ENCODE data around the gene NRN1.

NRN1 gene

GRCh38 chr6:5999688-6000608 lies 6.8 kb downstream of the NRN1 start:
- no peaks in the 10 kb centered on the region for H3K9me3 ChIP-seq (ENCODE audit: control insufficient read depth, low read depth, low read length)
- H3K27ac ChIP-seq (ENCODE audit: low read length), result no peak overlapping the region
- peaks cover 27% of the 10 kb centered on the region for H3K4me1 ChIP-seq (ENCODE audit: control insufficient read depth, low read depth, low read length)
- H3K9ac ChIP-seq (ENCODE audit: low read length), result no peak overlapping the region
- H3K36me3 ChIP-seq (ENCODE audit: control insufficient read depth, low read depth, low read length), result no peaks in the 10 kb centered on the region
- peaks cover 100% of the 10 kb centered on the region for H3K27me3 ChIP-seq (ENCODE audit: control insufficient read depth, insufficient read depth, low read length)
- peak overlapping the region; percentile 41 for H3K4me3 ChIP-seq (ENCODE audit: low read length)

GRCh38 chr6:5998711-5999687 lies 7.7 kb downstream of the NRN1 start:
- Histone ChIP-seq H3K27ac (ENCODE audit: low read length) (no peak overlapping the region), H3K27me3 (ENCODE audit: control insufficient read depth, insufficient read depth, low read length) (peaks cover 100% of the 10 kb centered on the region), H3K36me3 (ENCODE audit: control insufficient read depth, low read depth, low read length) (no peaks in the 10 kb centered on the region), H3K4me1 (ENCODE audit: control insufficient read depth, low read depth, low read length) (peaks cover 28% of the 10 kb centered on the region), H3K9me3 (ENCODE audit: control insufficient read depth, low read depth, low read length) (no peaks in the 10 kb centered on the region), H3K9ac (ENCODE audit: low read length) (no peak overlapping the region), H3K4me3 (ENCODE audit: low read length) (peak overlapping the region; percentile 41)

- Histone ChIP-seq H3K9ac (ENCODE audit: low read length) (no peak overlapping the region), H3K27ac (ENCODE audit: low read length) (no peak overlapping the region), H3K27me3 (ENCODE audit: control insufficient read depth, insufficient read depth, low read length) (peaks cover 100% of the 10 kb centered on the region), H3K4me1 (ENCODE audit: control insufficient read depth, low read depth, low read length) (peaks cover 33% of the 10 kb centered on the region), H3K36me3 (ENCODE audit: control insufficient read depth, low read depth, low read length) (no peaks in the 10 kb centered on the region), H3K9me3 (ENCODE audit: control insufficient read depth, low read depth, low read length) (no peaks in the 10 kb centered on the region), H3K4me3 (ENCODE audit: low read length) (no peak overlapping the region)
These were observed 8.5 kb downstream of the NRN1 start for GRCh38 chr6:5998236-5998635.

- H3K9me3 ChIP-seq (ENCODE audit: control insufficient read depth, low read depth, low read length), result no peaks in the 10 kb centered on the region
- peaks cover 37% of the 10 kb centered on the region for H3K4me1 ChIP-seq (ENCODE audit: control insufficient read depth, low read depth, low read length)
- H3K36me3 ChIP-seq (ENCODE audit: control insufficient read depth, low read depth, low read length), result no peaks in the 10 kb centered on the region
- H3K27me3 ChIP-seq (ENCODE audit: control insufficient read depth, insufficient read depth, low read length), result peaks cover 100% of the 10 kb centered on the region
- H3K4me3 ChIP-seq (ENCODE audit: low read length), result peak overlapping the region; percentile 72
- H3K9ac ChIP-seq (ENCODE audit: low read length), result no peak overlapping the region
- H3K27ac ChIP-seq (ENCODE audit: low read length), result no peak overlapping the region
These were observed 9.2 kb downstream of the NRN1 start for GRCh38 chr6:5997420-5997987.

GRCh38 chr6:5996714-5997419 lies 9.9 kb downstream of the NRN1 start:
- Histone ChIP-seq H3K4me1 (ENCODE audit: control insufficient read depth, low read depth, low read length) (peaks cover 37% of the 10 kb centered on the region), H3K36me3 (ENCODE audit: control insufficient read depth, low read depth, low read length) (no peaks in the 10 kb centered on the region), H3K27me3 (ENCODE audit: control insufficient read depth, insufficient read depth, low read length) (peaks cover 100% of the 10 kb centered on the region), H3K27ac (ENCODE audit: low read length) (no peak overlapping the region), H3K4me3 (ENCODE audit: low read length) (peak overlapping the region; percentile 72), H3K9me3 (ENCODE audit: control insufficient read depth, low read depth, low read length) (no peaks in the 10 kb centered on the region), H3K9ac (ENCODE audit: low read length) (no peak overlapping the region)

- no peaks in the 10 kb centered on the region for H3K9me3 ChIP-seq (ENCODE audit: control insufficient read depth, low read depth, low read length)
- peaks cover 37% of the 10 kb centered on the region for H3K4me1 ChIP-seq (ENCODE audit: control insufficient read depth, low read depth, low read length)
- H3K27ac ChIP-seq (ENCODE audit: low read length), result no peak overlapping the region
- peaks cover 100% of the 10 kb centered on the region for H3K27me3 ChIP-seq (ENCODE audit: control insufficient read depth, insufficient read depth, low read length)
- peak overlapping the region; percentile 72 for H3K4me3 ChIP-seq (ENCODE audit: low read length)
- no peaks in the 10 kb centered on the region for H3K36me3 ChIP-seq (ENCODE audit: control insufficient read depth, low read depth, low read length)
- H3K9ac ChIP-seq (ENCODE audit: low read length), result no peak overlapping the region
These were observed 10.6 kb downstream of the NRN1 start for GRCh38 chr6:5995949-5996713.

- Histone ChIP-seq H3K9ac (ENCODE audit: low read length) (no peak overlapping the region), H3K4me1 (ENCODE audit: control insufficient read depth, low read depth, low read length) (peaks cover 37% of the 10 kb centered on the region), H3K27ac (ENCODE audit: low read length) (no peak overlapping the region), H3K9me3 (ENCODE audit: control insufficient read depth, low read depth, low read length) (no peaks in the 10 kb centered on the region), H3K27me3 (ENCODE audit: control insufficient read depth, insufficient read depth, low read length) (peaks cover 100% of the 10 kb centered on the region), H3K36me3 (ENCODE audit: control insufficient read depth, low read depth, low read length) (no peaks in the 10 kb centered on the region), H3K4me3 (ENCODE audit: low read length) (peak overlapping the region; percentile 72)
These were observed 11.1 kb downstream of the NRN1 start for GRCh38 chr6:5995658-5995948.

- Histone ChIP-seq H3K27ac (ENCODE audit: low read length) (no peak overlapping the region), H3K4me3 (ENCODE audit: low read length) (peak overlapping the region; percentile 36), H3K27me3 (ENCODE audit: control insufficient read depth, insufficient read depth, low read length) (peaks cover 99% of the 10 kb centered on the region), H3K9me3 (ENCODE audit: control insufficient read depth, low read depth, low read length) (no peaks in the 10 kb centered on the region), H3K4me1 (ENCODE audit: control insufficient read depth, low read depth, low read length) (peaks cover 37% of the 10 kb centered on the region), H3K36me3 (ENCODE audit: control insufficient read depth, low read depth, low read length) (no peaks in the 10 kb centered on the region), H3K9ac (ENCODE audit: low read length) (no peak overlapping the region)
These were observed 11.6 kb downstream of the NRN1 start for GRCh38 chr6:5994999-5995657.

- Histone ChIP-seq H3K9me3 (ENCODE audit: control insufficient read depth, low read depth, low read length) (no peaks in the 10 kb centered on the region), H3K4me3 (ENCODE audit: low read length) (peak overlapping the region; percentile 36), H3K4me1 (ENCODE audit: control insufficient read depth, low read depth, low read length) (peaks cover 37% of the 10 kb centered on the region), H3K27ac (ENCODE audit: low read length) (no peak overlapping the region), H3K9ac (ENCODE audit: low read length) (no peak overlapping the region), H3K27me3 (ENCODE audit: control insufficient read depth, insufficient read depth, low read length) (peaks cover 92% of the 10 kb centered on the region), H3K36me3 (ENCODE audit: control insufficient read depth, low read depth, low read length) (no peaks in the 10 kb centered on the region)
These were observed 12.3 kb downstream of the NRN1 start for GRCh38 chr6:5994234-5994998.

Data from iPS-18a (cell line).